T-helper 22 cell (primary cell): Measurements from ENCODE around the gene SNTB2.

Experiments
- DNase-seq: peaks from one replicate; pipeline ENCODE4 v3.0.0-alpha.2; 2020; ENCODE audit warnings: low read depth

The SNTB2 gene

GRCh38 chr16:69319381-69319780 lies 132.4 kb downstream of the SNTB2 start:
- DNase-seq = no peak

GRCh38 chr16:69319826-69320739 lies 133.1 kb downstream of the SNTB2 start:
- DNase-seq = no peak

GRCh38 chr16:69320740-69321073 lies 133.7 kb downstream of the SNTB2 start:
- DNase-seq = no peak

GRCh38 chr16:69321080-69321479 lies 134.1 kb downstream of the SNTB2 start:
- DNase-seq = no peak

GRCh38 chr16:69322343-69322742 lies 135.4 kb downstream of the SNTB2 start:
- no peak for DNase-seq

GRCh38 chr16:69323415-69323814 lies 136.5 kb downstream of the SNTB2 start:
- DNase-seq = no peak

- no peak for DNase-seq
Observed at GRCh38 chr16:69324013-69324531, 137.1 kb downstream of the SNTB2 start.

- DNase-seq = no peak
Observed at GRCh38 chr16:69324585-69325253, 137.8 kb downstream of the SNTB2 start.

- no peak for DNase-seq
Observed at GRCh38 chr16:69325784-69326171, 138.8 kb downstream of the SNTB2 start.

- DNase-seq = no peak
Observed at GRCh38 chr16:69326172-69326873, 139.4 kb downstream of the SNTB2 start.

- DNase-seq = no peak
Observed at GRCh38 chr16:69327585-69328310, 140.8 kb downstream of the SNTB2 start.

GRCh38 chr16:69328854-69329316 lies 141.9 kb downstream of the SNTB2 start:
- no peak for DNase-seq

- DNase-seq = no peak
Observed at GRCh38 chr16:69329369-69330285, 142.7 kb downstream of the SNTB2 start.

- peak; percentile 83 for DNase-seq
Observed at GRCh38 chr16:69330286-69331109, 143.5 kb downstream of the SNTB2 start, which contains the start of gene PDF. PDF (minus strand) TSS chr16:69330588; CDS start chr16:69330570, 18 bp downstream.

- DNase-seq = no peak
Observed at GRCh38 chr16:69334696-69335095, 147.7 kb downstream of the SNTB2 start.

GRCh38 chr16:69338557-69339288 lies 151.8 kb downstream of the SNTB2 start:
- DNase-seq = no peak

GRCh38 chr16:69339289-69340094 lies 152.5 kb downstream of the SNTB2 start, which contains the start of the genes COG8 and NIP7:
COG8 (minus strand) TSS chr16:69339564; CDS start chr16:69339552, 12 bp downstream.
NIP7 (plus strand) TSS chr16:69339772; CDS start chr16:69339830, 58 bp downstream.
- peak; percentile 86 for DNase-seq
